ENCODE results near the gene GAS7.

DNA sequence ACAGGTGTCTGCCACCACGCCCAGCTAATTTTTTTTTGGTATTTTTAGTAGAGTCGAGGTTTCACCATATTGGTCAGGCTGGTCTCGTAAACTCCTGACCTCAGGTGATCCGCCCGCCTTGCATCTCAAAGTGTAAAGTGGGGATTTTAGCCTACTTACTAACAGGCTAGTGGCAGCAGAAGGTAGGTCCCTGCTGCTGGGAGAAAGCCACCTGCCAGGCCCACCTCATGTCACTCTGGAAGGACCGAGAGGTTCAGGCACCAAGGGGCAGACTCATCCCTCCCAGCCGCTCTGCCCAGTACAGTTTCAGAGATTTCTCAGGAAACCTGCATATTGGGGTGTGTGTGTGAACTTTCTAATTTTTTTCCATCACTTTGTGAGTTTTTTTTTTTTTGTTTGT lies 291.3 kb downstream of the GAS7 start:
- TF ChIP-seq, protein P1, sequence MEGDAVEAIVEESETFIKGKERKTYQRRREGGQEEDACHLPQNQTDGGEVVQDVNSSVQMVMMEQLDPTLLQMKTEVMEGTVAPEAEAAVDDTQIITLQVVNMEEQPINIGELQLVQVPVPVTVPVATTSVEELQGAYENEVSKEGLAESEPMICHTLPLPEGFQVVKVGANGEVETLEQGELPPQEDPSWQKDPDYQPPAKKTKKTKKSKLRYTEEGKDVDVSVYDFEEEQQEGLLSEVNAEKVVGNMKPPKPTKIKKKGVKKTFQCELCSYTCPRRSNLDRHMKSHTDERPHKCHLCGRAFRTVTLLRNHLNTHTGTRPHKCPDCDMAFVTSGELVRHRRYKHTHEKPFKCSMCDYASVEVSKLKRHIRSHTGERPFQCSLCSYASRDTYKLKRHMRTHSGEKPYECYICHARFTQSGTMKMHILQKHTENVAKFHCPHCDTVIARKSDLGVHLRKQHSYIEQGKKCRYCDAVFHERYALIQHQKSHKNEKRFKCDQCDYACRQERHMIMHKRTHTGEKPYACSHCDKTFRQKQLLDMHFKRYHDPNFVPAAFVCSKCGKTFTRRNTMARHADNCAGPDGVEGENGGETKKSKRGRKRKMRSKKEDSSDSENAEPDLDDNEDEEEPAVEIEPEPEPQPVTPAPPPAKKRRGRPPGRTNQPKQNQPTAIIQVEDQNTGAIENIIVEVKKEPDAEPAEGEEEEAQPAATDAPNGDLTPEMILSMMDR (IDR thresholded peaks at IDR 0.05; ENCODE audit: insufficient read depth, low read length): no peak
- TF ChIP-seq POLR2AphosphoS5 (IDR thresholded peaks at IDR 0.05; ENCODE audit: low read depth) (no peak), GABPA (IDR thresholded peaks at IDR 0.05; ENCODE audit: low read depth) (no peak)
- TF ChIP-seq, protein P2, sequence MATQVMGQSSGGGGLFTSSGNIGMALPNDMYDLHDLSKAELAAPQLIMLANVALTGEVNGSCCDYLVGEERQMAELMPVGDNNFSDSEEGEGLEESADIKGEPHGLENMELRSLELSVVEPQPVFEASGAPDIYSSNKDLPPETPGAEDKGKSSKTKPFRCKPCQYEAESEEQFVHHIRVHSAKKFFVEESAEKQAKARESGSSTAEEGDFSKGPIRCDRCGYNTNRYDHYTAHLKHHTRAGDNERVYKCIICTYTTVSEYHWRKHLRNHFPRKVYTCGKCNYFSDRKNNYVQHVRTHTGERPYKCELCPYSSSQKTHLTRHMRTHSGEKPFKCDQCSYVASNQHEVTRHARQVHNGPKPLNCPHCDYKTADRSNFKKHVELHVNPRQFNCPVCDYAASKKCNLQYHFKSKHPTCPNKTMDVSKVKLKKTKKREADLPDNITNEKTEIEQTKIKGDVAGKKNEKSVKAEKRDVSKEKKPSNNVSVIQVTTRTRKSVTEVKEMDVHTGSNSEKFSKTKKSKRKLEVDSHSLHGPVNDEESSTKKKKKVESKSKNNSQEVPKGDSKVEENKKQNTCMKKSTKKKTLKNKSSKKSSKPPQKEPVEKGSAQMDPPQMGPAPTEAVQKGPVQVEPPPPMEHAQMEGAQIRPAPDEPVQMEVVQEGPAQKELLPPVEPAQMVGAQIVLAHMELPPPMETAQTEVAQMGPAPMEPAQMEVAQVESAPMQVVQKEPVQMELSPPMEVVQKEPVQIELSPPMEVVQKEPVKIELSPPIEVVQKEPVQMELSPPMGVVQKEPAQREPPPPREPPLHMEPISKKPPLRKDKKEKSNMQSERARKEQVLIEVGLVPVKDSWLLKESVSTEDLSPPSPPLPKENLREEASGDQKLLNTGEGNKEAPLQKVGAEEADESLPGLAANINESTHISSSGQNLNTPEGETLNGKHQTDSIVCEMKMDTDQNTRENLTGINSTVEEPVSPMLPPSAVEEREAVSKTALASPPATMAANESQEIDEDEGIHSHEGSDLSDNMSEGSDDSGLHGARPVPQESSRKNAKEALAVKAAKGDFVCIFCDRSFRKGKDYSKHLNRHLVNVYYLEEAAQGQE (IDR thresholded peaks at IDR 0.05; ENCODE audit: insufficient replicate concordance, low read depth): no peak
